ENCODE data around the gene HOXA2. TPM values are rescaled to one million over a fixed set of nuclear protein-coding genes. Genes with fewer than 3 reads are reported as not detected.

HOXA2 gene
- total RNA-seq, 1 experiment from 2014 or later: not detected

DNA sequence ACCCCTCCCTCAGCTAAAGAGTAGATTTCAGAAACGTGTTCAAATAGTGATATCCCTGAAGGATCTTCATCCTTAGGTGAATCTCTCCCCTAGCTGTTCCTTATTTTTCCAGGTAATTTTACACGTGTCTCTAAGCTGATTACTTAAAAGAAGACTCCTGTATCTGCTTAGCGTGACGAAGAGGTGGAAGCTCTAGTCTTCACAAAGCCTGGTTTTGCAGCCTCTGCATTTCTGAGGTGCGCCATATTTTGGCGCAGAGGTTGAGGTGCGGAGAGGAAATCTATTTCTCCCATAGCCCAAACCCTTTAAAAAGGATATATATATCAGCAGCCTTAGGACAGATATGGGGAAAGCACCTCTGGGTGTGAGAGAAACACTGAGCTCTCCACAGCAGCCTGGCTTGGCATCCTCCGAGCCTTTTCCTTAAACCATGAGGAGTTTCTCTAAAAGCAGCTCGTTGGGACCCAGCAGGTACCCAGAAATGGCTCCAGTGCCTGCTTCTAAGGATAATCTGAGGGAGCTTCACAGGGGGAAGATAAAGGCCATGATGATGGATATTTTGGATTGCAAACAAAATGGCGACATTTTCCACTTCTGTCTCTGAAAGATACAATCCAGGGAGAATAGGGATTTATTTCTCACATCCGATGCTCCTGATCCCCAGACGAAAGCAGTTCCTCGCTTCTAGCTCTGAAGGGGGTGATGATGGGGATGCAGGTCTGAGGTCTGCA lies 3.0 kb upstream of the HOXA2 start:
- no peaks in the 10 kb centered on the region for H3K4me1 ChIP-seq (ENCODE audit: insufficient read depth, low read length, poor library complexity, severe bottlenecking)
- TF ChIP-seq EZH2 (IDR thresholded peaks at IDR 0.05; ENCODE audit: borderline replicate concordance, low read depth, low read length, poor library complexity, severe bottlenecking) (no peak), CTCF (conservative IDR thresholded peaks at IDR 0.05; ENCODE audit: low read depth, low read length) (no peak)
- no peak overlapping the region for H3K4me3 ChIP-seq (ENCODE audit: low read depth, low read length, poor library complexity, severe bottlenecking)
- H3K9me3 ChIP-seq (ENCODE audit: low read depth, low read length, poor library complexity, severe bottlenecking): no peaks in the 10 kb centered on the region
- CTCF ChIA-PET: no interaction called here
- POLR2A ChIA-PET (ENCODE audit: low non-redundant PET): no interaction called here
- H3K27me3 ChIP-seq (replicated peaks; ENCODE audit: insufficient read depth, low read depth, low read length, poor library complexity): peaks cover 100% of the 10 kb centered on the region
- intact Hi-C loops (cut with micrococcal nuclease; ENCODE audit: unreplicated experiment): no loop called here
- DNase-seq (ENCODE audit: low spot score): no peak
- H3K36me3 ChIP-seq (ENCODE audit: insufficient read depth, low read length, poor library complexity, severe bottlenecking): no peaks in the 10 kb centered on the region
- no peak overlapping the region for H3K27ac ChIP-seq (ENCODE audit: low read depth, low read length, poor library complexity, severe bottlenecking)
- no TSS peak for BruUV-seq (replicated peaks)

DNA sequence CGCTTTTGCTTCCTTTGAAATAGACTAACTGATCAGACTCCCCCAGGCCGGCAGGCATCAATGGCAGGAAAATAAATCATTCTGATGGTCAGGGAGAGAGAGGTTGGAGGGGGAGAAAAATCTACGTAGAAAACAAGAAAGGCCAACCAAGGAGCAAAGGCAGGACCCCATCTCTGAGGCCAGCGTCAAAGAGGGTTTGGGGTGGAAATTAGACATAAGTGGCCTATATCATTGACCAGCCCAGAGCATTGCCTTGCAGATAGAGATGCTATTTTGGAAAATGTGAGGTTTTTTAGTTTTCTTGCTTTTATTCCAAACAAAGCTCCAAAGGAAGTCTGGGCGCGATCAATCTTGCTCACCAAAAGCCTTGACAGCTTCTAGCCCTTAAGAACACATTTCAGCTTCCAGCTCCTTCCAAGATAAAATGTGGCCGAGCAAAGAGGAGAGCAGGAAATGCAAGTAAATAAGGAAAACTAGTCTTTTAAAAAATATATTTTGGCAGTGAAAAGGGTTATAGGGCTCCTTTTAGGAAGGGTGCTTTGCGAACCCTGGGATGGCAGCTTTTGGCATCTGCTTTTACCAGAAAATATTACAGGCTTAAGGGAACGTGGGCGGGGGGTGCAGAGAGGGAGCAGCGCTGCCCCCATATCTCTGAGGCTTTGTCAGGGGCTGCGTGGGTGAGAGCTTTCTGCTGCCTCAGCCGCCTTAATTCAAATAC lies 2.0 kb upstream of the HOXA2 start:
- intact Hi-C loops (cut with micrococcal nuclease; ENCODE audit: unreplicated experiment): no loop called here
- BruUV-seq (replicated peaks): no TSS peak
- no peaks in the 10 kb centered on the region for H3K9me3 ChIP-seq (ENCODE audit: low read depth, low read length, poor library complexity, severe bottlenecking)
- no peaks in the 10 kb centered on the region for H3K36me3 ChIP-seq (ENCODE audit: insufficient read depth, low read length, poor library complexity, severe bottlenecking)
- peak; percentile 23 for TF ChIP-seq EZH2 (IDR thresholded peaks at IDR 0.05; ENCODE audit: borderline replicate concordance, low read depth, low read length, poor library complexity, severe bottlenecking)
- no peak for TF ChIP-seq CTCF (conservative IDR thresholded peaks at IDR 0.05; ENCODE audit: low read depth, low read length)
- DNase-seq (ENCODE audit: low spot score): no peak
- H3K4me3 ChIP-seq (ENCODE audit: low read depth, low read length, poor library complexity, severe bottlenecking): no peak overlapping the region
- ChIA-PET POLR2A (ENCODE audit: low non-redundant PET) (no interaction called here), CTCF (no interaction called here)
- H3K27me3 ChIP-seq (replicated peaks; ENCODE audit: insufficient read depth, low read depth, low read length, poor library complexity): peaks cover 100% of the 10 kb centered on the region
- H3K27ac ChIP-seq (ENCODE audit: low read depth, low read length, poor library complexity, severe bottlenecking): no peak overlapping the region
- no peaks in the 10 kb centered on the region for H3K4me1 ChIP-seq (ENCODE audit: insufficient read depth, low read length, poor library complexity, severe bottlenecking)

GRCh38 chr7:27103489-27104226 lies 1.2 kb upstream of the HOXA2 start:
- TF ChIP-seq CTCF (conservative IDR thresholded peaks at IDR 0.05; ENCODE audit: low read depth, low read length) (no peak), EZH2 (IDR thresholded peaks at IDR 0.05; ENCODE audit: borderline replicate concordance, low read depth, low read length, poor library complexity, severe bottlenecking) (peak; percentile 100)
- no peak overlapping the region for H3K4me3 ChIP-seq (ENCODE audit: low read depth, low read length, poor library complexity, severe bottlenecking)
- H3K36me3 ChIP-seq (ENCODE audit: insufficient read depth, low read length, poor library complexity, severe bottlenecking): no peaks in the 10 kb centered on the region
- ChIA-PET CTCF (no interaction called here), POLR2A (ENCODE audit: low non-redundant PET) (no interaction called here)
- intact Hi-C loops (cut with micrococcal nuclease; ENCODE audit: unreplicated experiment): no loop called here
- H3K27me3 ChIP-seq (replicated peaks; ENCODE audit: insufficient read depth, low read depth, low read length, poor library complexity): peaks cover 100% of the 10 kb centered on the region
- no TSS peak for BruUV-seq (replicated peaks)
- H3K9me3 ChIP-seq (ENCODE audit: low read depth, low read length, poor library complexity, severe bottlenecking): no peaks in the 10 kb centered on the region
- DNase-seq (ENCODE audit: low spot score): no peak
- no peaks in the 10 kb centered on the region for H3K4me1 ChIP-seq (ENCODE audit: insufficient read depth, low read length, poor library complexity, severe bottlenecking)
- H3K27ac ChIP-seq (ENCODE audit: low read depth, low read length, poor library complexity, severe bottlenecking): no peak overlapping the region
